ENCODE results near the gene KCMF1. TPM values are rescaled to one million over a fixed set of nuclear protein-coding genes. Genes with fewer than 3 reads are reported as not detected.
A peak's percentile ranks its signal among the peaks of the same experiment; 100 is the strongest.

Gene KCMF1
- total RNA-seq, 1 donor from 2014 or later, result 95.8 TPM

- Mint-ChIP-seq H3K9me3 (ENCODE audit: low read depth) (no peaks in the 10 kb centered on the region), H3K27ac (ENCODE audit: unreplicated experiment) (peak overlapping the region; percentile 99), H3K36me3 (ENCODE audit: low read depth) (no peaks in the 10 kb centered on the region), H3K4me1 (ENCODE audit: low read depth) (peaks cover 18% of the 10 kb centered on the region), H3K27me3 (ENCODE audit: low read depth) (no peaks in the 10 kb centered on the region), H3K4me3 (ENCODE audit: unreplicated experiment) (peak overlapping the region; percentile 20)
- DNase-seq (ENCODE audit: low spot score), result no peak
- TF ChIP-seq CTCF (IDR thresholded peaks at IDR 0.05), result no peak
These were observed 24.6 kb upstream of the KCMF1 start for GRCh38 chr2:84946204-84947009.

GRCh38 chr2:84947010-84947593 lies 23.9 kb upstream of the KCMF1 start:
- H3K4me1 Mint-ChIP-seq (ENCODE audit: low read depth), result peaks cover 18% of the 10 kb centered on the region
- TF ChIP-seq CTCF (IDR thresholded peaks at IDR 0.05), result no peak
- H3K9me3 Mint-ChIP-seq (ENCODE audit: low read depth), result no peaks in the 10 kb centered on the region
- no peak for DNase-seq (ENCODE audit: low spot score)
- H3K36me3 Mint-ChIP-seq (ENCODE audit: low read depth), result no peaks in the 10 kb centered on the region
- H3K27ac Mint-ChIP-seq (ENCODE audit: unreplicated experiment), result peak overlapping the region; percentile 99
- no peaks in the 10 kb centered on the region for H3K27me3 Mint-ChIP-seq (ENCODE audit: low read depth)
- no peak overlapping the region for H3K4me3 Mint-ChIP-seq (ENCODE audit: unreplicated experiment)

- Mint-ChIP-seq H3K27ac (ENCODE audit: unreplicated experiment) (no peak overlapping the region), H3K36me3 (ENCODE audit: low read depth) (no peaks in the 10 kb centered on the region), H3K4me3 (ENCODE audit: unreplicated experiment) (no peak overlapping the region), H3K27me3 (ENCODE audit: low read depth) (no peaks in the 10 kb centered on the region), H3K4me1 (ENCODE audit: low read depth) (peaks cover 14% of the 10 kb centered on the region), H3K9me3 (ENCODE audit: low read depth) (no peaks in the 10 kb centered on the region)
- TF ChIP-seq CTCF (IDR thresholded peaks at IDR 0.05), result no peak
- no peak for DNase-seq (ENCODE audit: low spot score)
These were observed 17.4 kb upstream of the KCMF1 start for GRCh38 chr2:84953535-84953934.

GRCh38 chr2:84954329-84954728 lies 16.6 kb upstream of the KCMF1 start:
- peaks cover 22% of the 10 kb centered on the region for H3K4me1 Mint-ChIP-seq (ENCODE audit: low read depth)
- H3K9me3 Mint-ChIP-seq (ENCODE audit: low read depth), result no peaks in the 10 kb centered on the region
- TF ChIP-seq CTCF (IDR thresholded peaks at IDR 0.05), result no peak
- no peak overlapping the region for H3K4me3 Mint-ChIP-seq (ENCODE audit: unreplicated experiment)
- H3K36me3 Mint-ChIP-seq (ENCODE audit: low read depth), result no peaks in the 10 kb centered on the region
- no peak for DNase-seq (ENCODE audit: low spot score)
- no peak overlapping the region for H3K27ac Mint-ChIP-seq (ENCODE audit: unreplicated experiment)
- no peaks in the 10 kb centered on the region for H3K27me3 Mint-ChIP-seq (ENCODE audit: low read depth)

DNA sequence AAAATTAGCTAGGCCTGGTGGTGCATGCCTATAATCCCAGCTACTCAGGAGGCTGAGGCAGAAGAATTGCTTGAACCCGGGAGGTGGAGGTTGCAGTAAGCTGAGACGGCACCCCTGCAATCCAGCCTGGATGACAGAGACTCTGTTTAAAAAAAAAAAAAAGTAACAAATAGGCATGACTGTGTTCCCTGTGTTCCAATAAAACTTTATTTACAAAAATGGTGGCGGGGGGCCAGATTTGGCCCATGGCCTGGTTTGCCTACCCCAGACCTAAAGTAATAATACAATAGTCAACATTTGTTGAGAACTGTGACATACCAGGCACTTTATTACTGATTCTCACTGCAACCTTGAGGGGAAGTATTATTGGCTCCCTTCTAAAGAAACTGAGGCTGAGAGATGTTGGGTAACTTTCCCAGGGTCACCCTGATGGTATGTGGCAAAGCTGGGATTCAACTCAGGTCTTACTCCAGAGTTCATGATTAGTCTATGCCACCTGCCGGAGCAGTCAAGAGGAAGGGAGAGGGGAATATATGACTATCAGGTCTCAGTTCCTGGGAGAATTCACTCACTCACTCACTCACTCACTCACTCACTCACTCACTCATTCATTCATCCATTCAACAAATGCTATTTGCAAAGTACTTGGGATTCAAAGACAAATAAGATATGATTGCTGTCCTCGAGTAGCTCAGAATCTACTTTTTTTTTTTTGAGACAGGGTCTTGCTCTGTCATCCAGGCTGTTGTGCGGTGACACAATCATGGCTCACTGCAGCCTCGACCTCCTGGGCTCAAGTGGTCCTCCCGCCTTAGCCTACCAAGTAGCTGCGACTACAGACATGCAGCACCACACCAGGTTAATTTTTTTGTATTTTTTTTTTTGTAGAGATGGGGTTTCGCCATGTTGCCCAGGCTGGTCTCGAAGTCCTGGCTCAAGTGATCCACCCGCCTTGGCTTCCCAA lies 14.3 kb upstream of the KCMF1 start:
- H3K4me3 Mint-ChIP-seq (ENCODE audit: unreplicated experiment), result no peak overlapping the region
- H3K9me3 Mint-ChIP-seq (ENCODE audit: low read depth), result no peaks in the 10 kb centered on the region
- no peaks in the 10 kb centered on the region for H3K36me3 Mint-ChIP-seq (ENCODE audit: low read depth)
- TF ChIP-seq CTCF (IDR thresholded peaks at IDR 0.05), result no peak
- DNase-seq (ENCODE audit: low spot score), result no peak
- H3K4me1 Mint-ChIP-seq (ENCODE audit: low read depth), result peaks cover 39% of the 10 kb centered on the region
- H3K27ac Mint-ChIP-seq (ENCODE audit: unreplicated experiment), result peak overlapping the region; percentile 54
- H3K27me3 Mint-ChIP-seq (ENCODE audit: low read depth), result no peaks in the 10 kb centered on the region
